ENCODE measurements around the gene ZNF586.

ZNF586 gene

GRCh38 chr19:57746580-57747471 lies 22.6 kb upstream of the ZNF586 start, which contains the start of gene ZNF776 (continued):
- TF ChIP-seq ZNF549 (tag by site-specific recombination; IDR thresholded peaks at IDR 0.05) (no peak), ZNF24 (tag by site-specific recombination; IDR thresholded peaks at IDR 0.05) (no peak), ATF2 (tag by site-specific recombination; IDR thresholded peaks at IDR 0.05; ENCODE audit: low read depth) (no peak), ZNF449 (tag by site-specific recombination; IDR thresholded peaks at IDR 0.05) (no peak), ZNF518A (tag by site-specific recombination; conservative IDR thresholded peaks at IDR 0.05; ENCODE audit: low read depth) (peak; percentile 94), ZNF791 (tag by site-specific recombination; IDR thresholded peaks at IDR 0.05) (no peak), ELK4 (IDR thresholded peaks at IDR 0.05; ENCODE audit: borderline replicate concordance, low read depth, low read length) (no peak), ZNF580 (tag by site-specific recombination; IDR thresholded peaks at IDR 0.05) (no peak), ZNF211 (tag by site-specific recombination; IDR thresholded peaks at IDR 0.05; ENCODE audit: low read depth) (no peak), ZFHX2 (tag by site-specific recombination; conservative IDR thresholded peaks at IDR 0.05) (peak; percentile 22), ZFP69B (tag by site-specific recombination; IDR thresholded peaks at IDR 0.05) (no peak), ZBTB11 (tag by site-specific recombination; conservative IDR thresholded peaks at IDR 0.05; ENCODE audit: low read depth) (peak; percentile 42), ZBTB26 (tag by site-specific recombination; optimal IDR thresholded peaks at IDR 0.05) (peak; percentile 36), ZSCAN23 (tag by site-specific recombination; IDR thresholded peaks at IDR 0.05) (no peak), ZNF433 (tag by site-specific recombination; IDR thresholded peaks at IDR 0.05; ENCODE audit: low read depth) (no peak), SP2 (tag by site-specific recombination; IDR thresholded peaks at IDR 0.05) (peak; percentile 87), PRDM10 (tag by site-specific recombination; IDR thresholded peaks at IDR 0.05) (peak; percentile 97), HOXC10 (CRISPR knock-in tag; IDR thresholded peaks at IDR 0.05) (peak; percentile 95; the same call in 1 of the 2 replicates)

Measured in HEK293 (cell line).